HEK293T (cell line): ENCODE results near the gene TBX3.

Source experiments
- ELF4 ChIP-seq: fragments of 450-650 bp; IDR thresholded peaks from 2 replicates; pipeline ENCODE4 v1.6.1; 2017; ENCODE audit warnings: antibody characterized with exemption
- FOXA1 ChIP-seq: fragments of 450-650 bp; IDR thresholded peaks from 2 replicates; pipeline ENCODE4 v1.6.1; 2016; ENCODE audit warnings: mild to moderate bottlenecking
- FOXM1 ChIP-seq: fragments of 450-650 bp; IDR thresholded peaks from 2 replicates; pipeline ENCODE4 v1.6.1; 2017; ENCODE audit warnings: mild to moderate bottlenecking, borderline replicate concordance
- HDGF ChIP-seq: fragments of 450-650 bp; IDR thresholded peaks from 2 replicates; pipeline ENCODE4 v1.6.1; 2017; ENCODE audit warnings: antibody characterized with exemption, borderline replicate concordance
- LEF1 ChIP-seq: fragments of 450-650 bp; IDR thresholded peaks from 2 replicates; pipeline ENCODE4 v1.6.1; 2017; ENCODE audit warnings: mild to moderate bottlenecking, borderline replicate concordance
- NFRKB ChIP-seq: fragments of 450-650 bp; IDR thresholded peaks from 2 replicates; pipeline ENCODE4 v1.6.1; 2016; ENCODE audit warnings: mild to moderate bottlenecking, moderate library complexity
- SP1 ChIP-seq: fragments of 450-650 bp; IDR thresholded peaks from 2 replicates; pipeline ENCODE4 v1.6.1; 2017

DNA sequence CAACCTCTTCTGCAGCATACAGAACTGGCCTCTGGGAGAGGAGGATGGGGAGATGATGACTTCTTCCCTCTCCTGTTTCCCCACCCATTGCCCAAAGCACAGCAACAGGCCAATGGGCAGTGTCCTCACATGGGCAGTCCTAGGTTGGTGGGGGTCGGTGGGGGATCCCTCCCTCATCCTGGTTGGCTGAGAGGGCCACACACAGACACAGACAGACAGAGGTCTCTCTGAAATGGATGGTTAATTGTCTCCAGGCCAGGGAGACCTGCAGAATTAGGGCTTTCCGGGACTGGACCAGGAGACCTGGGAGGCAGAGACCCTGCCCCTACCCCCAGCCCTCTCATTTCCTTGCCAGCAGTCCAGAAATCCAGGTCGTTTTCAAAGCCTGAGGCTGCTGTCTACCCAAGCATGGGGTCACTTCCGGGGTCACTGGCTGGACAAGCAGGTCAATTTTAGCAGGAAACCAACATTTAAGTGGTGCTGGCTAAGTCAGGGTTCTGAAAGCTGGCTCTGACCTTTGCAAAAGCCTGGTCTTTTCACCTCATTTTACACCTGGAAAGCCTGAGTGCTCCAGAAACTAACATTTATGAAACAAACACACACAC, 48.6 kb upstream of the TBX3 start:
- TF ChIP-seq FOXM1 (no peak), FOXA1 (no peak), LEF1 (no peak), HDGF (no peak), SP1 (no peak), NFRKB (no peak), ELF4 (no peak)
